ENCODE data around the gene IGSF9.

Gene IGSF9

DNA sequence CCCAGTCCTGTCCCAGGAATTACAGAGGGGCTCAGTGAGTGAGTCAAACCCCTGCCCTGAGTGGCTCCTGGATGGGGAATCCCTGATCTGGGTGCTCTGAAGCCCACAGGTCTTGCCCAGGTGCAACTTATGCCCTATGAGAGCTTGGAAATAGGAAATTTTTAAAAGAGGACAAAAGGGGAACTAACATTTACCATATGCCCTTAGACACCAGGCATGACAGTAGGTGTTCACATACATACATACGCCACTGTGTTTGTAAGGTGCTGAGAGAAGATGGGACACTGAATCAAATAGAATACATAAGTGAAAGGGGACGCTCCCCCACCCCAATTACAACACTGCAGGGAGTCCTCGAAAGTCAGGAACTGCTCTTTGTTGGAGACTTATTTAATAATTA is 46.9 kb downstream of the IGSF9 start:
- Histone ChIP-seq H3K4me3 (ENCODE audit: control insufficient read depth in 1 of 7, extremely low read depth in 1 of 7, insufficient read depth in 4 of 7, low read depth in 2 of 7, low read length in 6 of 7) (no peak overlapping the region), H3K9me3 (ENCODE audit: control extremely low read depth in 1 of 5, control insufficient read depth in 4 of 5, insufficient read depth in 2 of 5, low read depth in 1 of 5, low read length in 4 of 5) (peaks cover 0 to 4% (median 0%) of the 10 kb centered on the region in 5 experiments), H3K4me1 (ENCODE audit: control extremely low read depth in 1 of 4, control insufficient read depth in 4 of 4, insufficient read depth in 4 of 4, low read length in 3 of 4) (peaks cover 18 to 42% (median 37%) of the 10 kb centered on the region in 4 experiments), H3K36me3 (ENCODE audit: control insufficient read depth in 4 of 4, insufficient read depth in 4 of 4, low read length in 3 of 4) (no peaks in the 10 kb centered on the region), H3K27ac (ENCODE audit: insufficient read depth in 1 of 2, low read depth in 1 of 2, low read length in 2 of 2, poor library complexity in 1 of 2, severe bottlenecking in 2 of 2) (peak overlapping the region; percentile 43 to 52), H3K27me3 (replicated peaks in 2 of 5; ENCODE audit: control insufficient read depth in 4 of 5, insufficient read depth in 5 of 5, low read length in 4 of 5) (no peaks in the 10 kb centered on the region)
- CTCF ChIA-PET: interaction anchor here (1.0 to 11.1 kb wide), 4 partner anchors 8 to 100 kb away, joined by 3 to 250 read pairs (median 4); partner anchors contain the start of gene TAGLN2
- DNase-seq: peak in 2 of 3 donors; percentile 50 to 62
- WGBS (ENCODE audit: insufficient coverage): no CpG with 5 or more reads among the region's 3 CpGs
- POLR2A ChIA-PET: interaction anchor here (1.0 to 1.8 kb wide), 3 partner anchors 23 to 26 kb away, joined by 5 to 14 read pairs (median 8); partner anchors contain the start of gene TAGLN2

DNA sequence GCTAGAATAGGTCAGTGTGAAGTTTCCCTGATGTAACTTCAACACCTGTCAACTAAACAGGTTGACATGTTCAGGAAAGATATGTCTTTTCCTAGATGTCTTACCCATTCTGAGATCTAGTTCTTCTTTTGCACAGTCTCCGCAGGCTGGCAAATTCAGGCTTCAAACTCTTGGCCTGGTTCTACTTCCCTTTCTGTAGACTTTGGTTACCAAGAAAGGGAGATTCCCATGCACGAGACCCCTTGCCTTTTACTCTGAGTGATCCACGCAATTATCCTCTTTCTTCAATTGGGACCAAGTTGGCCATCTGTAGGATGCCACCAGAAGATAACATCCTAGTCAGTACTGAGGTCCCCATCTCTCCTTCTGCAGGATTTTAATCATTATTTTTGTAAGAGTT is 47.5 kb downstream of the IGSF9 start:
- H3K4me3 ChIP-seq (ENCODE audit: control insufficient read depth in 1 of 7, extremely low read depth in 1 of 7, insufficient read depth in 4 of 7, low read depth in 2 of 7, low read length in 6 of 7): no peak overlapping the region
- no peaks in the 10 kb centered on the region for H3K27me3 ChIP-seq (replicated peaks in 2 of 5; ENCODE audit: control insufficient read depth in 4 of 5, insufficient read depth in 5 of 5, low read length in 4 of 5)
- DNase-seq: peak in 2 of 3 donors; percentile 88
- H3K36me3 ChIP-seq (ENCODE audit: control insufficient read depth in 4 of 4, insufficient read depth in 4 of 4, low read length in 3 of 4): no peaks in the 10 kb centered on the region
- ChIA-PET POLR2A (interaction anchor here (1.0 to 1.8 kb wide), 3 partner anchors 24 to 27 kb away, joined by 5 to 14 read pairs (median 8); partner anchors contain the start of gene TAGLN2), CTCF (interaction anchor here (1.0 to 11.1 kb wide), 4 partner anchors 8 to 100 kb away, joined by 3 to 250 read pairs (median 4); partner anchors contain the start of gene TAGLN2)
- peaks cover 18 to 46% (median 40%) of the 10 kb centered on the region in 4 experiments for H3K4me1 ChIP-seq (ENCODE audit: control extremely low read depth in 1 of 4, control insufficient read depth in 4 of 4, insufficient read depth in 4 of 4, low read length in 3 of 4)
- WGBS (ENCODE audit: insufficient coverage): 17% methylated on average over 3 of the region's 3 CpGs
- H3K9me3 ChIP-seq (ENCODE audit: control extremely low read depth in 1 of 5, control insufficient read depth in 4 of 5, insufficient read depth in 2 of 5, low read depth in 1 of 5, low read length in 4 of 5): no peaks in the 10 kb centered on the region
- H3K27ac ChIP-seq (ENCODE audit: insufficient read depth in 1 of 2, low read depth in 1 of 2, low read length in 2 of 2, poor library complexity in 1 of 2, severe bottlenecking in 2 of 2): peak overlapping the region; percentile 43 to 52

DNA sequence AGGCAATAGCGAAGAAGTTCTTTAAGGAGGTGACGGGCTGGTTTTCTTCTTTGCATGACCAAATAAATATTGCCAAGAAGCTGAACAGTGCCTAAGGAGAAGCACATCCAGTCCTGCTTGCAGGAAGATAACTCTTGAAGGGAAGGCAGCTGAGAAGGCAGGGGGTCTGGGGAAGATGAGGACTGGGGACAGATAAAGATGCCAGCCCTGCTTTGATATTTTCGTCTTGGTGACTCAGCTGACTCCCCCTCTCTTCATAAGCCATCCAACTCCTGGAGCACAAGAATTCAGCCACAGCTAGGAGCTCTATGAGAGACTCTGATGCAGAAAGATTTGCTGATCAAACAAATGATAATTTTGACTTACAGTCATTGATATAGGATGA is 48.9 kb downstream of the IGSF9 start:
- H3K4me3 ChIP-seq (ENCODE audit: control insufficient read depth in 1 of 7, extremely low read depth in 1 of 7, insufficient read depth in 4 of 7, low read depth in 2 of 7, low read length in 6 of 7): no peak overlapping the region

DNA sequence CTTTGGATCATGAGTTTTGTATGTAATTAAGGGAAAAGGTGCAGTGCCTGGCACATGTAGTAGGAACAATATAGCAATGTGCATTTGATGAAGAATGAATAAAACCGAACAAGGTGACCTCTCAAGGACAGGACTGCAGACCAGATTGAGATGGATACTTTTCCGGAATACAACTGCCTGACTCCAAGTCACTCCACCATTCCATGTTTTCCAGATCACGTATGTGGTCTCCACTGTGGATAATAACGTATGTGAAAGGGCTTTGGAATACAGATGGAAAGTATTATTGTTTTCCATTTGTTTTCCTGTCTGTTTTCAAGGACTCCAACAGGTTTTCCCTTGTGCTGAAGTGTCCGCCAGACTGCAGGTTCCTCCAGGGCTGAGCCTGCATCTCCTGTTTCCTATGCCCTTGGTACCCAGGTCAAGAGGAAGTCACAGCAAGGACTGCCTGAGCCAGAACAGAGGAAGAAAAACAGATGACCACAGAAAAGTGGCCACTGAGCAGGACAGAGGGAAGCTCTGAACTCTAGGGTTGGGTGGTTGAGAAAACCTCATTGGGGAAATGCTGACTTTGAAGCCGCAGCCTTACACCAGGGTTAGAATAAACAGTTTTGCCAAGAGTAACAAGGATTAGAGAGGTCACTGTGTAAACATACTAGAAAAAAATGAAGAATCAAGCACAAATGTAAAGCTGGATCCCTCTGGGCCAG is 49.4 kb downstream of the IGSF9 start:
- no peak for DNase-seq
- Histone ChIP-seq H3K4me1 (ENCODE audit: control extremely low read depth in 1 of 4, control insufficient read depth in 4 of 4, insufficient read depth in 4 of 4, low read length in 3 of 4) (peaks cover 15 to 45% (median 35%) of the 10 kb centered on the region in 4 experiments), H3K4me3 (ENCODE audit: control insufficient read depth in 1 of 7, extremely low read depth in 1 of 7, insufficient read depth in 4 of 7, low read depth in 2 of 7, low read length in 6 of 7) (no peak overlapping the region), H3K27me3 (replicated peaks in 2 of 5; ENCODE audit: control insufficient read depth in 4 of 5, insufficient read depth in 5 of 5, low read length in 4 of 5) (no peaks in the 10 kb centered on the region), H3K27ac (ENCODE audit: insufficient read depth in 1 of 2, low read depth in 1 of 2, low read length in 2 of 2, poor library complexity in 1 of 2, severe bottlenecking in 2 of 2) (no peak overlapping the region), H3K36me3 (ENCODE audit: control insufficient read depth in 4 of 4, insufficient read depth in 4 of 4, low read length in 3 of 4) (no peaks in the 10 kb centered on the region), H3K9me3 (ENCODE audit: control extremely low read depth in 1 of 5, control insufficient read depth in 4 of 5, insufficient read depth in 2 of 5, low read depth in 1 of 5, low read length in 4 of 5) (no peaks in the 10 kb centered on the region)
- 97% methylated on average over 4 of the region's 6 CpGs for WGBS (ENCODE audit: insufficient coverage)
- POLR2A ChIA-PET: interaction anchor here (3.1 kb wide), 1 partner anchor 28 kb away, joined by 24 read pairs; the partner anchor contains the start of gene TAGLN2
- CTCF ChIA-PET: interaction anchor here (0.6 to 13.2 kb wide), 8 partner anchors 11 to 126 kb away, joined by 3 to 411 read pairs (median 18); partner anchors contain the start of genes FCRL6 and TAGLN2

More for the DNA sequence above, 48.9 kb downstream of the IGSF9 start:
- POLR2A ChIA-PET: interaction anchor here (3.1 kb wide), 1 partner anchor 28 kb away, joined by 24 read pairs; the partner anchor contains the start of gene TAGLN2
- 97% methylated on average over 3 of the region's 3 CpGs for WGBS (ENCODE audit: insufficient coverage)
- Histone ChIP-seq H3K9me3 (ENCODE audit: control extremely low read depth in 1 of 5, control insufficient read depth in 4 of 5, insufficient read depth in 2 of 5, low read depth in 1 of 5, low read length in 4 of 5) (no peaks in the 10 kb centered on the region), H3K27ac (ENCODE audit: insufficient read depth in 1 of 2, low read depth in 1 of 2, low read length in 2 of 2, poor library complexity in 1 of 2, severe bottlenecking in 2 of 2) (no peak overlapping the region), H3K4me1 (ENCODE audit: control extremely low read depth in 1 of 4, control insufficient read depth in 4 of 4, insufficient read depth in 4 of 4, low read length in 3 of 4) (peaks cover 15 to 47% (median 40%) of the 10 kb centered on the region in 4 experiments), H3K36me3 (ENCODE audit: control insufficient read depth in 4 of 4, insufficient read depth in 4 of 4, low read length in 3 of 4) (no peaks in the 10 kb centered on the region), H3K27me3 (replicated peaks in 2 of 5; ENCODE audit: control insufficient read depth in 4 of 5, insufficient read depth in 5 of 5, low read length in 4 of 5) (no peaks in the 10 kb centered on the region)
- DNase-seq: no peak
- CTCF ChIA-PET: interaction anchor here (0.6 to 13.2 kb wide), 4 partner anchors 25 to 111 kb away, joined by 3 to 411 read pairs (median 160); partner anchors contain the start of genes FCRL6 and TAGLN2

DNA sequence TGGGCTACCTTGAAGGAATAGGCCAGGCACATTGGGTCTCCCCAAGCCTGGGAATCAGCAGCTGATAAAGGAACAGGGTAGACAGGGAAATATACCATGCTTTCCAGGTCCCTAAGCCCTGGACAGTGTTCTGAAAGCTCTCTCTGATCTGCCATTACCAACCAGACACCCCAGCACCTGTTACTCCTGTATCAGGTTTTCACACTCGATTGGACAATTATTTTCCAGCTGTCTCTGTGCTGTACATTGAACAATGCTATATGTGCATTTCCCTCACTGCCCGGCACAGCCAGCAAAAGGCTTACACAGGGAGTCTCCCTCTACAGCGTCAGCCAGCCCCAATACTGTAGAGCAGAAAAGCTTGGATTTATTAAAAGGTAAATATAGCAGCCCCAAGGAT is 50.1 kb downstream of the IGSF9 start:
- H3K27me3 ChIP-seq (replicated peaks in 2 of 5; ENCODE audit: control insufficient read depth in 4 of 5, insufficient read depth in 5 of 5, low read length in 4 of 5): no peaks in the 10 kb centered on the region
- H3K4me1 ChIP-seq (ENCODE audit: control extremely low read depth in 1 of 4, control insufficient read depth in 4 of 4, insufficient read depth in 4 of 4, low read length in 3 of 4): peaks cover 12 to 41% (median 31%) of the 10 kb centered on the region in 4 experiments
- no peaks in the 10 kb centered on the region for H3K36me3 ChIP-seq (ENCODE audit: control insufficient read depth in 4 of 4, insufficient read depth in 4 of 4, low read length in 3 of 4)
- H3K4me3 ChIP-seq (ENCODE audit: control insufficient read depth in 1 of 7, extremely low read depth in 1 of 7, insufficient read depth in 4 of 7, low read depth in 2 of 7, low read length in 6 of 7): no peak overlapping the region
- ChIA-PET POLR2A (interaction anchor here (3.1 kb wide), 1 partner anchor 29 kb away, joined by 24 read pairs; the partner anchor contains the start of gene TAGLN2), CTCF (interaction anchor here (0.6 to 13.2 kb wide), 13 partner anchors 10 to 734 kb away, joined by 3 to 411 read pairs (median 4); partner anchors contain the start of genes FCRL6 and TAGLN2)
- DNase-seq: no peak
- no peaks in the 10 kb centered on the region for H3K9me3 ChIP-seq (ENCODE audit: control extremely low read depth in 1 of 5, control insufficient read depth in 4 of 5, insufficient read depth in 2 of 5, low read depth in 1 of 5, low read length in 4 of 5)
- no peak overlapping the region for H3K27ac ChIP-seq (ENCODE audit: insufficient read depth in 1 of 2, low read depth in 1 of 2, low read length in 2 of 2, poor library complexity in 1 of 2, severe bottlenecking in 2 of 2)
- WGBS (ENCODE audit: insufficient coverage): 95% methylated on average over 2 of the region's 3 CpGs

DNA sequence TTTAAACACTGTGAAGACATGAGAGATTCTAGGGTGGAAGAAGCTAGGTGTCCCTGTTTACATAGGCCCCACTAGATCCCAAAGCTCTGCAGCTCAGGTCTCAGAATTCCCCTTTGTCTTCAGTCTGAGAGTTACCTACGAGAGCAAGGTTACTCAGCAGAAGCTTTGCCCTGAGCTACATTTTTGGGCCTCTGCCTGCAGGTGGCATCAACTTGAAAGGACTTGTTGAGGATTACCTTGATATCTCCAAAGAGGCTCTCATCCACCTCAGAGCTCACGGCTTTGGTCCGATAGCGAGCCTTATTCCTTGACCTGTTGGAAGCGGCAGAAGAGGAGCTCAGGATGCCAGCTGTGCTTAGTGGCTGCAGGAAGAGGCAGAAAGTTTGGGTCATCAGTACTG is 52.5 kb downstream of the IGSF9 start:
- Histone ChIP-seq H3K9me3 (ENCODE audit: control extremely low read depth in 1 of 5, control insufficient read depth in 4 of 5, insufficient read depth in 2 of 5, low read depth in 1 of 5, low read length in 4 of 5) (no peaks in the 10 kb centered on the region), H3K36me3 (ENCODE audit: control insufficient read depth in 4 of 4, insufficient read depth in 4 of 4, low read length in 3 of 4) (no peaks in the 10 kb centered on the region), H3K27ac (ENCODE audit: insufficient read depth in 1 of 2, low read depth in 1 of 2, low read length in 2 of 2, poor library complexity in 1 of 2, severe bottlenecking in 2 of 2) (no peak overlapping the region), H3K27me3 (replicated peaks in 2 of 5; ENCODE audit: control insufficient read depth in 4 of 5, insufficient read depth in 5 of 5, low read length in 4 of 5) (no peaks in the 10 kb centered on the region), H3K4me1 (ENCODE audit: control extremely low read depth in 1 of 4, control insufficient read depth in 4 of 4, insufficient read depth in 4 of 4, low read length in 3 of 4) (peaks cover 11 to 36% (median 24%) of the 10 kb centered on the region in 4 experiments), H3K4me3 (ENCODE audit: control insufficient read depth in 1 of 7, extremely low read depth in 1 of 7, insufficient read depth in 4 of 7, low read depth in 2 of 7, low read length in 6 of 7) (no peak overlapping the region)
- DNase-seq: peak in 1 of 3 donors; percentile 31
- CTCF ChIA-PET: interaction anchor here (0.8 to 13.2 kb wide), 34 partner anchors 13 to 697 kb away, joined by 3 to 411 read pairs (median 8); partner anchors contain the start of genes DUSP23, FCRL6, IGSF9 and SLAMF8
- POLR2A ChIA-PET: interaction anchor here (0.8 to 2.4 kb wide), 4 partner anchors 31 to 94 kb away, joined by 3 to 54 read pairs (median 6); partner anchors contain the start of gene TAGLN2
- 90% methylated on average over 5 of the region's 5 CpGs for WGBS (ENCODE audit: insufficient coverage)

Data from common myeloid progenitor, CD34-positive (primary cell).